Neuronal stem cell (in vitro differentiated cells): ENCODE data around the gene KRT86.
A peak's percentile ranks its signal among the peaks of the same experiment; 100 is the strongest.
"Not testable (repeated sequence)": the region's sequence is repeated elsewhere in the genome, so short reads cannot be mapped to it uniquely, and the experiment has no call there.

Source experiments
- DNase-seq: peaks from one replicate; pipeline ENCODE4 v3.0.0-alpha.2; 2013; ENCODE audit warnings: low spot score
- H2AFZ ChIP-seq: one replicate; pipeline ENCODE4 v1.6.1; 2013; ENCODE audit warnings: mild to moderate bottlenecking, low read length, inconsistent platforms
- H2AK5ac ChIP-seq: 2 replicates; pipeline ENCODE4 v1.6.1; 2013; ENCODE audit warnings: low read depth, mild to moderate bottlenecking, inconsistent platforms, low read length, moderate library complexity, mixed read lengths
- H2BK120ac ChIP-seq: 2 replicates; pipeline ENCODE4 v1.6.1; 2013; ENCODE audit warnings: low read depth, mild to moderate bottlenecking, inconsistent platforms, low read length, moderate library complexity, mixed read lengths
- H2BK12ac ChIP-seq: one replicate; pipeline ENCODE4 v1.6.1; 2013; ENCODE audit warnings: low read length, inconsistent platforms
- H2BK15ac ChIP-seq: 2 replicates; pipeline ENCODE4 v1.6.1; 2013; ENCODE audit warnings: mild to moderate bottlenecking, low read length, inconsistent platforms, mixed read lengths
- H2BK5ac ChIP-seq: one replicate; pipeline ENCODE4 v1.6.1; 2013; ENCODE audit warnings: inconsistent platforms, mild to moderate bottlenecking, low read length, moderate library complexity
- H3K14ac ChIP-seq: one replicate; pipeline ENCODE4 v1.6.1; 2013; ENCODE audit warnings: low read length, inconsistent platforms
- H3K18ac ChIP-seq: 2 replicates; pipeline ENCODE4 v1.6.1; 2013; ENCODE audit warnings: low read length, inconsistent platforms
- H3K23ac ChIP-seq: 2 replicates; pipeline ENCODE4 v1.6.1; 2013; ENCODE audit warnings: low read depth, mild to moderate bottlenecking, mixed read lengths, low read length, inconsistent platforms; ENCODE audit not compliant: poor library complexity
- H3K27ac ChIP-seq: replicated peaks from 3 replicates; pipeline ENCODE4 v1.5.1; 2013; ENCODE audit warnings: low read length, inconsistent platforms
- H3K27me3 ChIP-seq, 3 experiments: 2 replicates each; pipeline ENCODE4 v1.6.1; 2013; ENCODE audit warnings: low read length in 3 of 3, mild to moderate bottlenecking in 2 of 3, inconsistent platforms in 1 of 3, low read depth in 1 of 3, mixed read lengths in 1 of 3, moderate library complexity in 1 of 3; ENCODE audit not compliant: control insufficient read depth in 3 of 3, insufficient read depth in 3 of 3
- H3K36me3 ChIP-seq, 2 donors: replicated peaks in 1 of 2; 2 replicates each; pipeline ENCODE4 v1.6.1; 2013; ENCODE audit warnings: low read length in 2 of 2; ENCODE audit not compliant: control insufficient read depth in 2 of 2, insufficient read depth in 2 of 2
- H3K4ac ChIP-seq: 2 replicates; pipeline ENCODE4 v1.6.1; 2013; ENCODE audit warnings: inconsistent platforms, mild to moderate bottlenecking, low read length, moderate library complexity
- H3K4me1 ChIP-seq, 2 donors: 1 replicate in 1 of 2; 2 replicates in 1 of 2; pipeline ENCODE4 v1.6.1; 2013; ENCODE audit warnings: low read length in 2 of 2, low read depth in 1 of 2; ENCODE audit not compliant: control insufficient read depth in 2 of 2, insufficient read depth in 1 of 2
- H3K4me2 ChIP-seq: one replicate; pipeline ENCODE4 v1.6.1; 2013; ENCODE audit warnings: mild to moderate bottlenecking, low read length, inconsistent platforms; ENCODE audit not compliant: insufficient read depth, poor library complexity, severe bottlenecking
- H3K4me3 ChIP-seq, 2 donors: 2 replicates each; pipeline ENCODE4 v1.5.1; 2013; ENCODE audit warnings: low read length in 2 of 2, mild to moderate bottlenecking in 2 of 2, inconsistent platforms in 1 of 2, moderate library complexity in 1 of 2
- H3K79me1 ChIP-seq: one replicate; pipeline ENCODE4 v1.6.1; 2013; ENCODE audit warnings: low read depth, mild to moderate bottlenecking, inconsistent platforms, low read length, moderate library complexity
- H3K9ac ChIP-seq: one replicate; pipeline ENCODE4 v1.6.1; 2013; ENCODE audit warnings: mild to moderate bottlenecking, low read depth, low read length, inconsistent platforms; ENCODE audit not compliant: poor library complexity
- H3K9me3 ChIP-seq, 2 donors: replicated peaks in 1 of 2; 2 replicates each; pipeline versions ENCODE3 to v1.6.1; 2013; ENCODE audit warnings: low read length in 2 of 2, mild to moderate bottlenecking in 2 of 2, inconsistent platforms in 1 of 2, low read depth in 1 of 2, mixed read lengths in 1 of 2, moderate library complexity in 1 of 2; ENCODE audit not compliant: control insufficient read depth in 2 of 2, insufficient read depth in 1 of 2
- H4K8ac ChIP-seq: one replicate; pipeline ENCODE4 v1.6.1; 2013; ENCODE audit warnings: low read depth, mild to moderate bottlenecking, inconsistent platforms, low read length, moderate library complexity
- H4K91ac ChIP-seq: one replicate; pipeline ENCODE4 v1.6.1; 2013; ENCODE audit warnings: low read length, low read depth, mild to moderate bottlenecking, inconsistent platforms; ENCODE audit not compliant: poor library complexity
- WGBS, 2 donors: extraction: QIAGEN DNeasy Blood & Tissue Kit; methylation state at CpG; one replicate each; pipeline ENCODE4 v1.1.7; 2013; ENCODE audit warnings: missing lambda C conversion rate in 2 of 2, mixed read lengths in 1 of 2; ENCODE audit not compliant: insufficient read length in 2 of 2, insufficient replicate concordance in 1 of 2; ENCODE audit errors: extremely low coverage in 2 of 2; 5-methylcytosine and 5-hydroxymethylcytosine counted together

Gene KRT86

DNA sequence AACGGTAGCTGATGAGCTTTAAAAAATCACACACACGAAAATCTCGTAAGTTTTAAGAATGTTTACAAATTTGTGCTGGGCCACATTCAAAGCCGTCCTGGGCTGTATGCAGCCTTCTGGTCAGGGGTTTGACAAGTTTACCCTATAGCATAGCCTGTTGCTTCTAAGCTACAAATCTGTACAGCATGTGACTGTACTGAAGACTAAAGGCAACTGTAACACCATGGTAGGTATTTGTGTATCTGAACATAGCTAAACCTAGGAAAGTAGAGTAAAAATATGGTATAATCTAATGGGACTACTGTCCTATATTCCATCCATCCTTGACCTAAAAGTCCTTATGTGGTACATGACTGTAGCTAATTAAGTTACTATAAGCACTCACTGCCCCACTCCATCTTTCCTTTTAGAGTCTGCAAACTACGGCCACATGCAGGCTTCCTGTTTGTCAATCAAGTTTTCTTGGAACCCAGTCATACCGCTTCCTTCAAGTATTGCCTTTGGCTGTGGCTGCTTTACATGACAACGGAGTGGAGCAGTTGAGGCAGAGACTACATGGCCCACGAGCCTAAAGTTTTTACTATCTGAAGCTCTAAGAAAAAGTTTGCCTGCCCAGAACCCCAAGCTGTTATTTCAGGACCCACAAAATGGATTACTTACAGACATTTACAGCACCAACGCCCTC lies 22.9 kb upstream of the KRT86 start:
- Histone ChIP-seq H3K4me1 (peaks cover 0 to 4% of the 10 kb centered on the region in 2 donors), H2BK15ac (no peak overlapping the region), H2BK120ac (no peak overlapping the region), H3K9ac (no peak overlapping the region), H3K23ac (no peak overlapping the region), H2BK5ac (no peak overlapping the region), H3K9me3 (no peaks in the 10 kb centered on the region), H2AK5ac (no peak overlapping the region), H3K27me3 (peaks cover 0 to 53% (median 26%) of the 10 kb centered on the region in 3 experiments), H3K4ac (no peak overlapping the region), H4K8ac (no peak overlapping the region), H3K36me3 (no peaks in the 10 kb centered on the region), H2BK12ac (no peak overlapping the region), H3K79me1 (no peaks in the 10 kb centered on the region), H2AFZ (no peak overlapping the region), H3K18ac (no peak overlapping the region), H3K27ac (no peak overlapping the region), H3K4me3 (no peak overlapping the region), H3K14ac (no peak overlapping the region), H3K4me2 (no peak overlapping the region), H4K91ac (no peak overlapping the region)
- no CpG with 5 or more reads among the region's 9 CpGs for WGBS, 2 donors
- no peak for DNase-seq

DNA sequence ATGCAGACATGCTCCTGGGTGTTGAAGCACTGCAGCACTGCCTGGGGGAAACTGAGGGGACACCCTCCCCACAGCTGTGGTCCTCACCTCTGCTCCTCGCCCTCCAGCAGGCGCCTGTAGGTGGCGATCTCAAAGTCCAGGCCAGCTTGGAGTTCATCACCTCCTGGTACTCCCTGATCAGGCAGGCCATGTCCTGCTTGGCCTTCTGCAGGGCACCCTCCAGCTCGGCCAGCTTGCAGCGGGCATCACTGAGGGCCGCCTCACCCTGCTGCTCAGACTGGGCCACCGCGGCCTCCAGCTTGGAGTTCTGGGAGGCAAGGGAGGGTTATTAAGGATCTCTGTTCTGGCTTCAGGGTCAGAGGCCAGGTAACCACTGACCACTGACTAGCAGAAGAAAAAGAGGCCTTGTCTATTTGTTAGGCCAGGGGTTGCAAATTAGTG lies 22.2 kb upstream of the KRT86 start:
- DNase-seq, H2BK5ac ChIP-seq, H3K27ac ChIP-seq, H2AFZ ChIP-seq, H2BK15ac ChIP-seq, H3K4me1 ChIP-seq, H2AK5ac ChIP-seq, H3K36me3 ChIP-seq, H3K9me3 ChIP-seq, H3K4me3 ChIP-seq, H3K79me1 ChIP-seq, H3K4me2 ChIP-seq, H2BK120ac ChIP-seq, H3K4ac ChIP-seq, H3K9ac ChIP-seq, H3K14ac ChIP-seq, H2BK12ac ChIP-seq, H3K23ac ChIP-seq, H3K18ac ChIP-seq, H4K8ac ChIP-seq, H4K91ac ChIP-seq: not testable (repeated sequence)
- H3K27me3 ChIP-seq, result peaks cover 0 to 58% (median 31%) of the 10 kb centered on the region in 3 experiments
- WGBS, 2 donors, result no CpG with 5 or more reads among the region's 8 CpGs

DNA sequence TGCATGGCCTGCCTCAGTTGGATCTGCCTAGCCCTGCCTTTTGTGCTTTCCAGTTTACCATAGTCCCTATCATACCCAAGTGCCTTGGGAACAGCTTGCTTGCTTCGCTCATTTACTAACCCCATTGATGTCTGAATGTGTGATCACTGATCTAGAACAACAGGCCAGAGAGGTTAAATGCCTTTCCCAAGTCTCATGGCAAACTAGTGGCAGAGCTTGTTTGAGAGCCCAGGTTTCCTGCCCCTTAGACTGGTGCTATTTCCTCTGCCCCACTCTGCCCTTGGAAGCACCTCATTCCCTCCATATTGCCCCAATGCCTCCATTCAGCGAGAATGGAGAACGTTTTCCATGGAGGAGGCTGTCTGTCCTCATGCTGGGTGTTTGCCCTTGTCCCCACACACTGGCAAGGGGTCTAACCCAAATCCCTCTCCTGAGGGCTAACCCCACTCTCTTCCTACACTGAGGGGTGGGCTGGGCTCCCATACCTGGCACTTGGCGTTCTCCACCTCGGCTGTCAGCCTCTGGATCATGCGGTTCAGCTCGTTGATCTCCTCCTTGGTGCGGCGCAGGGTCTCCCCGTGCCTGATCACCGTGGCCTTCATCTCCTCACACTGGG lies 21.6 kb upstream of the KRT86 start:
- Histone ChIP-seq H3K4me1 (no peaks in the 10 kb centered on the region), H3K27me3 (peaks cover 0 to 63% (median 35%) of the 10 kb centered on the region in 3 experiments), H3K4me2 (no peak overlapping the region), H3K18ac (no peak overlapping the region), H3K79me1 (no peaks in the 10 kb centered on the region), H3K36me3 (no peaks in the 10 kb centered on the region), H2AFZ (no peak overlapping the region), H2AK5ac (no peak overlapping the region), H3K4ac (no peak overlapping the region), H3K23ac (no peak overlapping the region), H4K8ac (no peak overlapping the region), H3K27ac (no peak overlapping the region), H2BK120ac (no peak overlapping the region), H3K9me3 (no peaks in the 10 kb centered on the region), H4K91ac (no peak overlapping the region), H2BK5ac (no peak overlapping the region), H2BK12ac (no peak overlapping the region), H3K9ac (no peak overlapping the region), H3K4me3 (no peak overlapping the region), H3K14ac (no peak overlapping the region), H2BK15ac (no peak overlapping the region)
- DNase-seq, result no peak
- WGBS, 2 donors, result no CpG with 5 or more reads among the region's 11 CpGs

DNA sequence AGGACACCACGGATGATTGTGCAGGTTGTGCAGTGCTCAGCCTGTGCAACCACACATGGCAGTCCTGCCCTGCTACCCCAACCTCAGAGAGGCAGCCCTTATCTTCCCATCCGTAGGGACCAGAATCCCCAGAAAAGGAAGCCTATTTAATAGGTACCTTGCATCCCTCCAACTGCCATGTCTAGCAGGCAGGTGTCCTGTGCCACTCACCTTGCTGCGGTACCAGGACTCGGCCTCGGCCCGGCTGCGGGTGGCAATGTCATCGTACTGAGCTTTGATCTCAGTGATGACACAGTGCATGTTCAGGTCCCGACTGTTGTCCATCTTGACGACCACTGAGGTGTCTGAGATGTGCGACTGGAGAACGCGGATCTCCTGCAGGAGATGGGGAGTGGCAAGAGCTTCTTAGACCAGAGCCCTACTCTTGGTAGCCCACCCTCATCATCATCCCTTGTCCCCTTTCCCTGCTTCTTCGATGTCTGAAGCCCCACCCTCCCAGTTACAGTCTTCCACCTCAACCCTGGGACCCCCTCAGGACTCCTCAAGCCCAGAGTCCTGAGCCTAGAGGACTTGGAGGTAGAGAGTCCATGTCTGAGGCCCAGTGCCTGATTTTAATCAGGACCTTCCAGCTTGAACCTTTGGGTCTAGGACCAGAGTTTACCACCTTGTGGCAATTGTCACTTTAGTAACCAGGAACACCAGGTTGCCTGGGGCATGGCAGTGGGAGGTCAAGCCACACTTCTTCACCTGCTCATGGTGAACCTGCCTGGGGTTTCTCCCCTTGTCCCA lies 20.9 kb upstream of the KRT86 start:
- Histone ChIP-seq H2BK120ac (no peak overlapping the region), H4K91ac (no peak overlapping the region), H2AK5ac (no peak overlapping the region), H3K23ac (peak overlapping the region; percentile 10), H3K4ac (no peak overlapping the region), H2BK15ac (no peak overlapping the region), H3K18ac (no peak overlapping the region), H2AFZ (no peak overlapping the region), H3K79me1 (no peaks in the 10 kb centered on the region), H3K27ac (no peak overlapping the region), H3K4me3 (no peak overlapping the region), H3K27me3 (peaks cover 0 to 60% (median 42%) of the 10 kb centered on the region in 3 experiments), H3K14ac (no peak overlapping the region), H4K8ac (no peak overlapping the region), H3K9ac (no peak overlapping the region), H3K4me2 (no peak overlapping the region), H3K4me1 (no peaks in the 10 kb centered on the region), H2BK5ac (no peak overlapping the region), H2BK12ac (no peak overlapping the region), H3K9me3 (no peaks in the 10 kb centered on the region), H3K36me3 (no peaks in the 10 kb centered on the region)
- no peak for DNase-seq
- WGBS, 2 donors, result no CpG with 5 or more reads among the region's 14 CpGs
